ENCODE measurements around the gene C19orf67. TPM values are rescaled to one million over a fixed set of nuclear protein-coding genes. Genes with fewer than 3 reads are reported as not detected.

The C19orf67 gene
- total RNA-seq, 1 experiment from 2014 or later = not detected

- DNase-seq (ENCODE audit: low read depth, low spot score) (no peak), ATAC-seq (peak; percentile 61; the same call in 1 of the 2 replicates)
- Histone ChIP-seq H3K9me3 (ENCODE audit: control insufficient read depth in 1 of 2, insufficient read depth in 1 of 2, low read depth in 1 of 2, low read length in 2 of 2) (no peaks in the 10 kb centered on the region), H3K27me3 (ENCODE audit: insufficient read depth, low read length) (no peaks in the 10 kb centered on the region), H2AFZ (ENCODE audit: low read depth, low read length, poor library complexity, severe bottlenecking) (no peak overlapping the region), H3K79me2 (ENCODE audit: insufficient read depth, low read length) (no peaks in the 10 kb centered on the region), H4K20me1 (ENCODE audit: insufficient read depth) (no peaks in the 10 kb centered on the region), H3K4me3 (replicated peaks in 1 of 2; ENCODE audit: low read depth in 1 of 2, low read length in 2 of 2) (no peak overlapping the region), H3K9me2 (ENCODE audit: insufficient read depth) (no peaks in the 10 kb centered on the region), H3K4me2 (ENCODE audit: low read length) (no peak overlapping the region), H3K27ac (ENCODE audit: low read depth, low read length) (no peak overlapping the region), H3K36me3 (ENCODE audit: control insufficient read depth in 1 of 2, insufficient read depth in 2 of 2, low read length in 2 of 2) (peaks cover 8 to 13% of the 10 kb centered on the region in 2 experiments), H3K4me1 (ENCODE audit: control insufficient read depth in 1 of 2, insufficient read depth in 2 of 2, low read length in 2 of 2) (0 out of 4 replicates have a peak, but pooled peaks cover 0 to 4% of the 10 kb centered on the region in 2 experiments), H3K9ac (ENCODE audit: low read length) (no peak overlapping the region)
- ChIA-PET POLR2A (no interaction called here), CTCF (no interaction called here), RAD21 (ENCODE audit: low non-redundant PET in 1 of 2, low total read pairs in 2 of 2, uncharacterized antibody in 2 of 2, unreplicated experiment in 2 of 2) (no interaction called here)
- TF ChIP-seq MAX (IDR thresholded peaks at IDR 0.05) = no peak
- no peak for TF ChIP-seq CTCF (IDR thresholded peaks at IDR 0.05 in 2 of 3, conservative IDR thresholded peaks at IDR 0.05 in 1 of 3; ENCODE audit: borderline replicate concordance in 1 of 3, insufficient read depth in 1 of 3, low read depth in 2 of 3, low read length in 2 of 3)
- intact Hi-C loops (cut with micrococcal nuclease) = no loop called here
- BruUV-seq (replicated peaks) = no TSS peak
Observed at GRCh38 chr19:14103310-14103709, 17.7 kb upstream of the C19orf67 start.

GRCh38 chr19:14102756-14103155 lies 17.2 kb upstream of the C19orf67 start:
- POLR2A ChIA-PET = no interaction called here
- Histone ChIP-seq H4K20me1 (ENCODE audit: insufficient read depth) (no peaks in the 10 kb centered on the region), H3K9me2 (ENCODE audit: insufficient read depth) (no peaks in the 10 kb centered on the region), H3K9me3 (ENCODE audit: control insufficient read depth in 1 of 2, insufficient read depth in 1 of 2, low read depth in 1 of 2, low read length in 2 of 2) (no peaks in the 10 kb centered on the region), H3K4me3 (replicated peaks in 1 of 2; ENCODE audit: low read depth in 1 of 2, low read length in 2 of 2) (no peak overlapping the region), H2AFZ (ENCODE audit: low read depth, low read length, poor library complexity, severe bottlenecking) (no peak overlapping the region), H3K36me3 (ENCODE audit: control insufficient read depth in 1 of 2, insufficient read depth in 2 of 2, low read length in 2 of 2) (peaks cover 8 to 13% of the 10 kb centered on the region in 2 experiments), H3K27me3 (ENCODE audit: insufficient read depth, low read length) (no peaks in the 10 kb centered on the region), H3K9ac (ENCODE audit: low read length) (no peak overlapping the region), H3K27ac (ENCODE audit: low read depth, low read length) (no peak overlapping the region), H3K4me1 (ENCODE audit: control insufficient read depth in 1 of 2, insufficient read depth in 2 of 2, low read length in 2 of 2) (0 out of 4 replicates have a peak, but pooled peaks cover 0 to 4% of the 10 kb centered on the region in 2 experiments), H3K4me2 (ENCODE audit: low read length) (no peak overlapping the region), H3K79me2 (ENCODE audit: insufficient read depth, low read length) (no peaks in the 10 kb centered on the region)
- CTCF ChIA-PET = no interaction called here
- ATAC-seq (no peak), DNase-seq (ENCODE audit: low read depth, low spot score) (no peak)
- intact Hi-C loops (cut with micrococcal nuclease) = no loop called here
- RAD21 ChIA-PET (ENCODE audit: low non-redundant PET in 1 of 2, low total read pairs in 2 of 2, uncharacterized antibody in 2 of 2, unreplicated experiment in 2 of 2) = no interaction called here
- BruUV-seq (replicated peaks) = no TSS peak
- TF ChIP-seq ATF3 (IDR thresholded peaks at IDR 0.05) (no peak), TCF7L2 (IDR thresholded peaks at IDR 0.05; ENCODE audit: borderline replicate concordance, extremely low read depth, insufficient read depth, insufficient read length) (no peak), POLR2A (IDR thresholded peaks at IDR 0.05; ENCODE audit: borderline replicate concordance, extremely low read depth, insufficient read depth, insufficient read length) (no peak), FOSL1 (IDR thresholded peaks at IDR 0.05; ENCODE audit: low read depth) (no peak), SIN3A (IDR thresholded peaks at IDR 0.05; ENCODE audit: low read depth) (no peak), EZH2 (IDR thresholded peaks at IDR 0.05) (no peak)
